Measurements from ENCODE around the gene TNFSF13.

DNA sequence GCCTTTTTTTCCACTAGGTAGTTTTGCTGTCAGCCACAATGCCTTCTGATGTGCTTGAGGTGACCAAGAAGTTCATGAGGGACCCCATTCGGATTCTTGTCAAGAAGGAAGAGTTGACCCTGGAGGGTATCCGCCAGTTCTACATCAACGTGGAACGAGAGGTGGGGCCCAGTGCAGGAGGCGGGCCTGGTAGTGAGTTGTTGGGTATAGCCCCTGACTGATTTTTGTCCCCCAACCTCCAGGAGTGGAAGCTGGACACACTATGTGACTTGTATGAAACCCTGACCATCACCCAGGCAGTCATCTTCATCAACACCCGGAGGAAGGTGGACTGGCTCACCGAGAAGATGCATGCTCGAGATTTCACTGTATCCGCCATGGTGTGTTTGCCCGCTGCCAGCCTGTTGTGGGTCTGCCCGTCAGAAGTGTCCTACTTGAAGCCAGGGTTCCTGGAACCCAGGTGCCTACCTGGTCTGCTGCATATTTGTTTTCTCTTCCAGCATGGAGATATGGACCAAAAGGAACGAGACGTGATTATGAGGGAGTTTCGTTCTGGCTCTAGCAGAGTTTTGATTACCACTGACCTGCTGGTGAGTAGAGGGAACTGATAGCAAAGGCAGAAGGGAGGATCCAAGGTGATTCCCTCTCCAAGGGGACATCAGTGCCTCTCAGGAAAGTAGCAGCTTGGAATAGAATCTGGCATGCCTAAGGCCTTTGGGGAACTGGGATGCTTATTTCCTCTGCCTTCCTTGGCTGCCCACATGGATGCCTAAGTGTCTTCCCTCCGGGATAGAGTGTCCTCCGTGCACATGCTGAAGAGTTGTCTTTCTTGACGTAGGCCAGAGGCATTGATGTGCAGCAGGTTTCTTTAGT lies 19.0 kb downstream of the TNFSF13 start:
- no peak for TF ChIP-seq EZH2 (optimal IDR thresholded peaks at IDR 0.05; ENCODE audit: low read depth, low read length)
- TF ChIP-seq, protein P1, sequence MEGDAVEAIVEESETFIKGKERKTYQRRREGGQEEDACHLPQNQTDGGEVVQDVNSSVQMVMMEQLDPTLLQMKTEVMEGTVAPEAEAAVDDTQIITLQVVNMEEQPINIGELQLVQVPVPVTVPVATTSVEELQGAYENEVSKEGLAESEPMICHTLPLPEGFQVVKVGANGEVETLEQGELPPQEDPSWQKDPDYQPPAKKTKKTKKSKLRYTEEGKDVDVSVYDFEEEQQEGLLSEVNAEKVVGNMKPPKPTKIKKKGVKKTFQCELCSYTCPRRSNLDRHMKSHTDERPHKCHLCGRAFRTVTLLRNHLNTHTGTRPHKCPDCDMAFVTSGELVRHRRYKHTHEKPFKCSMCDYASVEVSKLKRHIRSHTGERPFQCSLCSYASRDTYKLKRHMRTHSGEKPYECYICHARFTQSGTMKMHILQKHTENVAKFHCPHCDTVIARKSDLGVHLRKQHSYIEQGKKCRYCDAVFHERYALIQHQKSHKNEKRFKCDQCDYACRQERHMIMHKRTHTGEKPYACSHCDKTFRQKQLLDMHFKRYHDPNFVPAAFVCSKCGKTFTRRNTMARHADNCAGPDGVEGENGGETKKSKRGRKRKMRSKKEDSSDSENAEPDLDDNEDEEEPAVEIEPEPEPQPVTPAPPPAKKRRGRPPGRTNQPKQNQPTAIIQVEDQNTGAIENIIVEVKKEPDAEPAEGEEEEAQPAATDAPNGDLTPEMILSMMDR (IDR thresholded peaks at IDR 0.05; ENCODE audit: low read length) = no peak
